AG04449 (cell line): ENCODE measurements around the gene ITGA8.

Experiments used
- CTCF ChIA-PET: fragments of 350-600 bp; formaldehyde crosslinking; extraction: SDS; loops from one replicate; lab custom pipeline; 2021; ENCODE audit warnings: antibody characterized with exemption; lab: Yijun Ruan, JAX
- POLR2A ChIA-PET: fragments of 400-600, 350-600 bp; formaldehyde crosslinking; extraction: SDS; loops from one replicate; lab custom pipeline; 2020; ENCODE audit warnings: antibody characterized with exemption, inconsistent platforms; lab: Yijun Ruan, JAX
- DNase-seq: peaks from one replicate; pipeline ENCODE4 v3.0.0-alpha.2; 2010; ENCODE audit warnings: low read depth, low spot score
- H3K4me3 ChIP-seq: 2 replicates; pipeline ENCODE4 v1.5.1; 2011; ENCODE audit warnings: low read depth, mild to moderate bottlenecking, control low read depth, low read length
- CTCF ChIP-seq: IDR thresholded peaks from one replicate; pipeline ENCODE4 v1.5.1; 2011; ENCODE audit warnings: mild to moderate bottlenecking, moderate library complexity, low read length, control low read depth, inconsistent platforms; ENCODE audit not compliant: insufficient read depth; ENCODE audit errors: missing control alignments

Gene ITGA8

GRCh38 chr10:15726042-15726441 lies 6.3 kb upstream of the ITGA8 start:
- TF ChIP-seq CTCF, result no peak
- POLR2A ChIA-PET, result no interaction called here
- CTCF ChIA-PET, result interaction anchor here (0.7 to 24.4 kb wide), 14 partner anchors 9 to 461 kb away, joined by 3 to 569 read pairs (median 4); no protein-coding TSS in a partner anchor
- H3K4me3 ChIP-seq, result no peak overlapping the region
- no peak for DNase-seq

GRCh38 chr10:15725603-15726002 lies 5.9 kb upstream of the ITGA8 start:
- CTCF ChIA-PET, result interaction anchor here (0.7 to 24.4 kb wide), 21 partner anchors 10 to 460 kb away, joined by 3 to 569 read pairs (median 4); no protein-coding TSS in a partner anchor

GRCh38 chr10:15724683-15725082 lies 5.0 kb upstream of the ITGA8 start:
- POLR2A ChIA-PET, result no interaction called here
- H3K4me3 ChIP-seq, result no peak overlapping the region
- DNase-seq, result no peak
- TF ChIP-seq CTCF, result no peak
- CTCF ChIA-PET, result interaction anchor here (0.6 to 24.4 kb wide), 22 partner anchors 9 to 339 kb away, joined by 3 to 569 read pairs (median 3); no protein-coding TSS in a partner anchor

More at GRCh38 chr10:15725603-15726002, 5.9 kb upstream of the ITGA8 start:
- H3K4me3 ChIP-seq, result no peak overlapping the region
- POLR2A ChIA-PET, result no interaction called here
- TF ChIP-seq CTCF, result peak; percentile 58
- DNase-seq, result no peak

- no peak for DNase-seq
- H3K4me3 ChIP-seq, result no peak overlapping the region
- no peak for TF ChIP-seq CTCF
- CTCF ChIA-PET, result interaction anchor here (0.8 to 24.4 kb wide), 11 partner anchors 9 to 304 kb away, joined by 3 to 569 read pairs (median 7); no protein-coding TSS in a partner anchor
- POLR2A ChIA-PET, result no interaction called here
Observed at GRCh38 chr10:15723803-15724202, 4.1 kb upstream of the ITGA8 start.

- no peak for DNase-seq
- TF ChIP-seq CTCF, result no peak
- CTCF ChIA-PET, result interaction anchor here (0.8 to 24.4 kb wide), 25 partner anchors 8 to 325 kb away, joined by 3 to 569 read pairs (median 5); no protein-coding TSS in a partner anchor
- no peak overlapping the region for H3K4me3 ChIP-seq
- POLR2A ChIA-PET, result no interaction called here
Observed at GRCh38 chr10:15720635-15721287, 1.0 kb upstream of the ITGA8 start.
